Peyer's patch (tissue), 4 donors: ENCODE data around the gene VWF. TPM values are rescaled to one million over a fixed set of nuclear protein-coding genes. Genes with fewer than 3 reads are reported as not detected.

Experiments used
- DNase-seq, 3 donors: peaks; one replicate each; pipeline ENCODE4 v3.0.0-alpha.2; 2017 to 2019
- H3K27ac ChIP-seq, 4 donors: fragments of 200-600 bp; sonication (generic); one replicate each; pipeline ENCODE4 v1.5.1; 2016 to 2019
- H3K27me3 ChIP-seq, 2 donors: fragments of 200-600 bp; sonication (generic); one replicate each; pipeline ENCODE4 v1.5.1; 2019
- H3K36me3 ChIP-seq, 3 donors: fragments of 200-600 bp; sonication (generic); one replicate each; pipeline ENCODE4 v1.5.1; 2016 to 2019
- H3K4me1 ChIP-seq, 4 donors: fragments of 200-600 bp; sonication (generic); one replicate each; pipeline ENCODE4 v1.5.1; 2016 to 2019
- H3K4me3 ChIP-seq, 4 donors: fragments of 200-600 bp; sonication (generic); 1 replicate in 3 of 4; 2 replicates in 1 of 4; pipeline ENCODE4 v1.5.1; 2016 to 2019; ENCODE audit warnings: mild to moderate bottlenecking in 1 of 4
- H3K9me3 ChIP-seq, 4 donors: fragments of 200-600 bp; sonication (generic); one replicate each; pipeline ENCODE4 v1.5.1; 2016 to 2019; ENCODE audit warnings: mild to moderate bottlenecking in 1 of 4
- POLR2A ChIP-seq, 2 donors: fragments of 450-650 bp; IDR thresholded peaks; one replicate each; pipeline ENCODE4 v1.5.1; 2017; ENCODE audit warnings: antibody characterized with exemption in 2 of 2, mild to moderate bottlenecking in 2 of 2, moderate library complexity in 2 of 2
- total RNA-seq, 4 donors: library from RNA; depleted of rRNA; stranded (reverse); fragments of >200 nt; gene quantifications; one replicate each; pipeline ENCODE4 v1.1.0, GENCODE V29; 2016
- TF ChIP-seq, protein P1 (sequence below), 6 experiments: fragments of 450-650 bp in 4 of 6; fragments of 200-600 bp in 2 of 6; sonication (generic) in 1 of 6; IDR thresholded peaks; one replicate each; pipeline ENCODE4 v1.5.1; 2017 to 2019; ENCODE audit warnings: antibody characterized with exemption in 6 of 6, mild to moderate bottlenecking in 3 of 6, moderate library complexity in 1 of 6

Gene VWF
- total RNA-seq, 4 donors from 2014 or later: 21.5 to 98.2 (median 62.7) TPM

DNA sequence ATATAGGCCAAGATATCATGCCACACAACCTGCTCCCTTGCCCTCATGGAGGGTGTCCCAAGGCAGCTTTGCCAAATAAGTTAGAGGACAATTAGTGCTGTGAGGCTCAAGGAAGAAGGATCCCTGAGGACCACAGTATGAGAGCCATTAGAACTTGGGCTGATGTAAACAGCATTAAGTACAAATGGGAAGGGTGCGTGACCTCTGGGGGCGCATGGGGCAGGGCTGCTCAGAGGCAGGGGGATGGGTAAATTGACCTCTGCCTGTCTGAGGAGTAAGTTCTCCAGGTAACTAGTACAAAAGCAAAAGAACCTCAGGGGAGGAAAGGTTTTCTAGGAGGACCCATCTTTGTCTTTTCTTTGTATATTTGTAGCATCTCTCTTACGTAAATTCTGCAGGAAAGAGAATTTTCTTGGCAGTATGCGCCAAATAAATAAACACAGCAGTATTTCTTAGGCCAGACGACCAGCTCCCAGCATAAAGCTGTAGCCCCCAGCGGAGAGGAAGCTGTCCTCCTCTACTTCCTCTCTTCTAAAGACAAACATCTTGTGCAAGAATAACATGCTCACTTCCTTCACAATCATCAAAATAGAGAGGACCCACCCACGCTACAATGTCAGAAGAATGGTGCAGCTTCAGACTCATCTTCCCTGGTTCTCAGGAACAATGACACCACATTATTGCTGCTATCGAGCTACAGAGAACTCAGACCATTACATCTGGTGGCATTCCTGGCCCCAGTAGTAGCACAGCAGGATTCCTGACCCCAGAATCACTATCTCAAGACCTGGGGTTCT, 16.4 kb upstream of the VWF start:
- TF ChIP-seq, protein P1, sequence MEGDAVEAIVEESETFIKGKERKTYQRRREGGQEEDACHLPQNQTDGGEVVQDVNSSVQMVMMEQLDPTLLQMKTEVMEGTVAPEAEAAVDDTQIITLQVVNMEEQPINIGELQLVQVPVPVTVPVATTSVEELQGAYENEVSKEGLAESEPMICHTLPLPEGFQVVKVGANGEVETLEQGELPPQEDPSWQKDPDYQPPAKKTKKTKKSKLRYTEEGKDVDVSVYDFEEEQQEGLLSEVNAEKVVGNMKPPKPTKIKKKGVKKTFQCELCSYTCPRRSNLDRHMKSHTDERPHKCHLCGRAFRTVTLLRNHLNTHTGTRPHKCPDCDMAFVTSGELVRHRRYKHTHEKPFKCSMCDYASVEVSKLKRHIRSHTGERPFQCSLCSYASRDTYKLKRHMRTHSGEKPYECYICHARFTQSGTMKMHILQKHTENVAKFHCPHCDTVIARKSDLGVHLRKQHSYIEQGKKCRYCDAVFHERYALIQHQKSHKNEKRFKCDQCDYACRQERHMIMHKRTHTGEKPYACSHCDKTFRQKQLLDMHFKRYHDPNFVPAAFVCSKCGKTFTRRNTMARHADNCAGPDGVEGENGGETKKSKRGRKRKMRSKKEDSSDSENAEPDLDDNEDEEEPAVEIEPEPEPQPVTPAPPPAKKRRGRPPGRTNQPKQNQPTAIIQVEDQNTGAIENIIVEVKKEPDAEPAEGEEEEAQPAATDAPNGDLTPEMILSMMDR (IDR thresholded peaks at IDR 0.05): no peak
- TF ChIP-seq POLR2A (IDR thresholded peaks at IDR 0.05): no peak
- DNase-seq: peak in 2 of 3 donors; percentile 34 to 63
- H3K9me3 ChIP-seq: no peaks in the 10 kb centered on the region
- no peaks in the 10 kb centered on the region for H3K36me3 ChIP-seq
- peak overlapping the region; percentile 20 to 68 (median 56) for H3K27ac ChIP-seq
- no peaks in the 10 kb centered on the region for H3K4me1 ChIP-seq
- no peaks in the 10 kb centered on the region for H3K27me3 ChIP-seq
- H3K4me3 ChIP-seq: no peak overlapping the region

DNA sequence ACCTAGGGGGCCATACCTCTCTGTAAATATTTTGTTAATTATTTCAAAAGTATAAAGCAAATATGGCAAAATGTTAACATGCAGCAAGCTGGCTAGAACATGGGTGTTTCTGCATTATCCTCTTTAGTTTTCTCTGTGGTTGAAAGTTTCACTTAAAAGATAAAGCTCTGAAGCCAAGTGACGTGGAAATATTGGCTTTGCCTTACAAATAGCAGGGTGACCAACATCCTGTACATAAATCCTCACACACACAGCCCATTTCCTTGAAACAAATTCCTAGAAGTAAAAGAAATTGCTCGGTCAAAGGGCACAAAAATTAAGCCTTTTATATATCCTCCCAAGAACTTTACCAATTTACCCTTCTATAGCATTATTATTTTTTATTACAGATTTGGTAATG, 10.6 kb upstream of the VWF start:
- DNase-seq: no peak
- Histone ChIP-seq H3K4me1 (no peaks in the 10 kb centered on the region), H3K27me3 (no peaks in the 10 kb centered on the region), H3K36me3 (no peaks in the 10 kb centered on the region), H3K9me3 (no peaks in the 10 kb centered on the region), H3K27ac (no peak overlapping the region), H3K4me3 (no peak overlapping the region)
- TF ChIP-seq, protein P1 (IDR thresholded peaks at IDR 0.05): no peak
- no peak for TF ChIP-seq POLR2A (IDR thresholded peaks at IDR 0.05)

DNA sequence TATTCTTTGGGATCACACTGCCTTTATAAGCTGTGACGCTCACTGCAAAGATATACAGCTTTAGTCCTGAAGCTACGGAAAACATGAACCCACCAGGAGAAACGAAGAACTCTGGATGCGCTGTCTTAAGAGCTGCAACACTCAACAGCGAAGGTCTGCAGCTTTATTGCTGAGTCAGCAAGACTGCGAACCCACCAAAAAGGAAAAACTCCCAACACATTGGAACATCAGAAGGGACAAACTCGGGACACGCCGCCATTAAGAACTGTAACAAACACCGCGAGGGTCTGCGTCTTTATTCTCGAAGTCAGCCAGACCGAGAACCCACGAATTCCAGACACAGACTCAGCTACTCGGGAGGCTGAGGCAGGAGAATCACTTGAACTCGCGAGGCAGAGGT, 9.2 kb upstream of the VWF start:
- H3K27ac ChIP-seq: no peak overlapping the region
- no peak overlapping the region for H3K4me3 ChIP-seq
- H3K4me1 ChIP-seq: no peaks in the 10 kb centered on the region
- H3K27me3 ChIP-seq: no peaks in the 10 kb centered on the region
- H3K9me3 ChIP-seq: no peaks in the 10 kb centered on the region
- no peaks in the 10 kb centered on the region for H3K36me3 ChIP-seq
- DNase-seq: peak in 1 of 3 donors; percentile 14
- no peak for TF ChIP-seq POLR2A (IDR thresholded peaks at IDR 0.05)
- TF ChIP-seq, protein P1 (IDR thresholded peaks at IDR 0.05): no peak

DNA sequence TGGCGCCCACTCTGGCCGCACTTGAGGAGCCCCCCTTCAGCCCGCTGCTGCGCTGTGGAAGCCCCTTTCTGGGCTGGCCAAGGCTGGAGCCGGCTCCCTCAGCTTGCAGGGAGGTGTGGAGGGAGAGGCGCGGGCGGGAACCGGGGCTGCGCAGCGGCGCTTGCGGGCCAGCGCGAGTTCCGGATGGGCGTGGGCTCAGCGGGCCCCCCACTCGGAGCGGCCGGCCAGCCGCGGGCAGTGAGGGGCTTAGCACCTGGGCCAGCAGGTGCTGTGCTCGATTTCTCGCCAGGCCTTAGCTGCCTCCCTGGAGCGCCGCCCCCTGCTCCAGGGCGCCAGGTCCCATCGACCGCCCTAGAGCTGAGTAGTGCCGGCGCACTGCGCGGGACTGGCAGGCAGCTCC, 8.0 kb upstream of the VWF start:
- H3K27ac ChIP-seq: no peak overlapping the region
- peak in 1 of 3 donors; percentile 23 for DNase-seq
- H3K4me1 ChIP-seq: no peaks in the 10 kb centered on the region
- no peaks in the 10 kb centered on the region for H3K27me3 ChIP-seq
- no peak overlapping the region for H3K4me3 ChIP-seq
- TF ChIP-seq POLR2A (IDR thresholded peaks at IDR 0.05): no peak
- TF ChIP-seq, protein P1 (IDR thresholded peaks at IDR 0.05): no peak
- H3K36me3 ChIP-seq: no peaks in the 10 kb centered on the region
- no peaks in the 10 kb centered on the region for H3K9me3 ChIP-seq

DNA sequence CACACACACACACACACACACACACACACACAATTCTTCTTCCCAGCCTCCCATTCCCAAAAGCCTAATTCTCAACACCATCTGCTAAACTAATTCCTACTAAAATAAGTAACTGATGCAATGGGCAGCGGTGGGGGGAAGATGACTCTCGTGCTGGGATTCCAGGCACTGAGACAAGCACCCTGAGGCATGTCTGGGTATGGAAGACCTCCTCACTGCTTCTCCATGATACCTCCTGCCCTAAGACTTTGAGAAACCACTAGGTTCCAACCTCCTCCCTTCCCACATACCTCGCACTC, 789 bp upstream of the VWF start:
- Histone ChIP-seq H3K36me3 (no peaks in the 10 kb centered on the region), H3K9me3 (no peaks in the 10 kb centered on the region), H3K4me3 (no peak overlapping the region), H3K27me3 (no peaks in the 10 kb centered on the region), H3K4me1 (no peaks in the 10 kb centered on the region), H3K27ac (peak overlapping the region in 1 of 4 donors; percentile 25)
- TF ChIP-seq, protein P1 (IDR thresholded peaks at IDR 0.05): no peak
- TF ChIP-seq POLR2A (IDR thresholded peaks at IDR 0.05): no peak
- DNase-seq: peak in 1 of 3 donors; percentile 34
